ENCODE results near the gene ETV4.

The ETV4 gene

DNA sequence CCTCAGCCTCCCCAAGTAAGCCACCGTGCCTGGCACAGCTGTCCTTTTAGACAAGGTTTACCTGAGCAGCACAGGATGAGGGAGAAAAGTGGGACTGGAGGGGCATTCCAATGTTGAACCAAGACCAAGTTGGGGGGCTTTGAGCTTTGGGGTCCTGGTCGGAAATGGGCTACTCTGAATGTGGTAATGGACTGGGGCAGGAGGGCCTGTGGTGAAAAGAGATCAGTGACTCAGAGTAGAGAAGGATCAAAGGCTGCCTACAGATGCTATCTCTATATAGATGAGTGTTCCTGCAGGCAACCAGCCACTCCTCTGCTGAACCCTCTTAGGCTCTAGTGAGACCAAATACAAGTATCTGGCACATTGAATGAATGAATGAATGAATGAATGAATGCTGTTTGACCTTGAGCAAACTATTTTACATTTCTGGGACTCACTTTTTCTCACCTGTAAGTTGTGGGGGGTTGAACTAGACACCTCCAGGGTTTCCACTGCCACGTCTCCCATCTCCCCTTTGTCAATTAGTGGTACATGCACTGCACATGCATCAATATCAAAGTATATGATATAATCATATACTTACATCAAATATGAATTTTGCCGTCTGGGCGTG lies 26.3 kb upstream of the ETV4 start:
- no peak for DNase-seq

DNA sequence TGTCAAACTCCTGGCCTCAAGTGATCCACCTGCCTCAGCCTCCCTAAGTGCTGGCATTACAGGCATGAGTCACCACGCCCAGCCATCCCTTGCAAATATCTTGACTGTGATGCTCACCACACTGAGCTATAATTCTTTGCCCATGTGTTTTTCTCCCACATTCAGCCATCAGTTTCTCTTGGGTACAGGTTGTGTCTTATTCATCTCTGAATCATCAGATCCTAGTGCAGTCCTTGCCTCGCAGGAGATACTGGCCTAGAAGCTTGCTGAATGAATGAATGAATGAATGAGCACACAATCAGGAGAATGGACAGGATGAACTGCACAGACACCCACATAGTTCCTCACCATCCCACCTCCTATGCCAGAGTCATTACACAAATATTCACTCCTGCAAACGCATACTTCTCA lies 24.4 kb upstream of the ETV4 start:
- DNase-seq = no peak

DNA sequence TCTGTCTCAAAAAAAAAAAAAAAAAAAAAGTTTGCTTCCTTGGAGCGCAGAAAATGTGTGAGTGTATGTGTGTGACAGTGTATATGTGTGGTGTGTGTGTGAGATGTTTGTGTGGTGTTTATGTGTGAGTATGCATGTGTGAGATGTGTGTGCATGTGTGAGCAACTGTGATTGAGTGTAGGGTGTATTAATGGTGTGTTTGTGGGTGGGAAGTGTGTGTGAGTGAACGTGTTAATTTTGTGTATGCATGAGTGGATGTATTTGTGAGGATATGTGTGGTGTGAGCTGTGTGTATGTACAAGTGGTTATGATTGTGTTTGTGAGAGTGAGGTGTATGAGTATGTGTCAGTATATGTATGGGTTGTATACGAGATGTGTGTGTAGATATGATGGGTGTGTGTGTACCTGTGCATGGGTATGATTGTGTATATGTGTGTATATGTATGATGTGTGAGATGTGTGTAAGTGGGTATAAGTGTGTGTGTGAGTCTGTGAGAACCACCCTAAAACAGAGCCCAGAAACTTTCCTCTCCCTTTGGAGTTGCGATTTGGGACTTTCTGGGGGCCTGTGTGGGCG lies 22.5 kb upstream of the ETV4 start:
- DNase-seq = no peak

DNA sequence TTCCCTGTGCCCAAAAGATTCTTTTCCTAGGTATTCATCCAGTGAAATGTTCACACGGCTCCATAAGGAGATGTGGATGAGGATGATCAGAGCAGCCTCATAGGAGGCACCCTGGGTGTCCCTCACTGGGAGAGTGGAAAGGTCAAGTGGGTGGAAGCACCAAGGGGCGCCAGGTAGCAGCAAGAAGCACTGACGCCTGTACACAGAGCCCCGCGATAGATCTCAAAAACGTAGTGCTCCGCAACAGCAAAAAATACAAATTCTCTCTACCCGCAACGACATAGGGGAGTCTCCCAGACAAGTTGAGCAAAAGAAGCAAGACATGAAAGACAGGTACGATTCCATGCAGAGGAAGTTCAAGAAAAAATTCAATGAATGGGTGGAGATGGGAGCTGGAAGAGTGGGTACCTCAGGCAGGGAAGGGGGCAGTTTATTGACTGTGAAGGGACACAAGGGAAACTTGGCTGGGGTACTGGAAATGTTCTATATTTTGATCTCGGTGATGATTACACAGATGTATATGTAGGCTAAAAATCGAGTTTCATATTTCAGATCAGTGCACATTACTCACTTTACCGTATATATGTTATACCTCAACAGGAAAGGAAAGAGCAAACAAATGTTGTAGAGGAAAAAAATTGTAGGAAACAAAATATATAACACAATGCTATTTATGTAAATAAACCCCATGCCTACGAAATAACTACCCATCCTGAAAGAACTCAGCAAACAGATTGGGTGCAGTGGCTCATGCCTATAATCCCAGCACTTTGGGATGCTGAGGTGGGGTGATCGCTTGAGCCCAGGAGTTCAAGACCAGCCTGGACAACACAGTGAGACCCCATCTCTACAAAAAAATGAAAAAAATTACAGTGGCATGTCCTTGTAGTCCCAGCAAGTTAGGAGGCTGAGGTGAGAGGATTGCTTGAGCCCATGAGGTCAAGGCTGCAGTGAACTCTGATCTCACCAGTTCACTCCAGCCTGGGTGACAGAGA lies 17.8 kb upstream of the ETV4 start:
- no peak for DNase-seq

DNA sequence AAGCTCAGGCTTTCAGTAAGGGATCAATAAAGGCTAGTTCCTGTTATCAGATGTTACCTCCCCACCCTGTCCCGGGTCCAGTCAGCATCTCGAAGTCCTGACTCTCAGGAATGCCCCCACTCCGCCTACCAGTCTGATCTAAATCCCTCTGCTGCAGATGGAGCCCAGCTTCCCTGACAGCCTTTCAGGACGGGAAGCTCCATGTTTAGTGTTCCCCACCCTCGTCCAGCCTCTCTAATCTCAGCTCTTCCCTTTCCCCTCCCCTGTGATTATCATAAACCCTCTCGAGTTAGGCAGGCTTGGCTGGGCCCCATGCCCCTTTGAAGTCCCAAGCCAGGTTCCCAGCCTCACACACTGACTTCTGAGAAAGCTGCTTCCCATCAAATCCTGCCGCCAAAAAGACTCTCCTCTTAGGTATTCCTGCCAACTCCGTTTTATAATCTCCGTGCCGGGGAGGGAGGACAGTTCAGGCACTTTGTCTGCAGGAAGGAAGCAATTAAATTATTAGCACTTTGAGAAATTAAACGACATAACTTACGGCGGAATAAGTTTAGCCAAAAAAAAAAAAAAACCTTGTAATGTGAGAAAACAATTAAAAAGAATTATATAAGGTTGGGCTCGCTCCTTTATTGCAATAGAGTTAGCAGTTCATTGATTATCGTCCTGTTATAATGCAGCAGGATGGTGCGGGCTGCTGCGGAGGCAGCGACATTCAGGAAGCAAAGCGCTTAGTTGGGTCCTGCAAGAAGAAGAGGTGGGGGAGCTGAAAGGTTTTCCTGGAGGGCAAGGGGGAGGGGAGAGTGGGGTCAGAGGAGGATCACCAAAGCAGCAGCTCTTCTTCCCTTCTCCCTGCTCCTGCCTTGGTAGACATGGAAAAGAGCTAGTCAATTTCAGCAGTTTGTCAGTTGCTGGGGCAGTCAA lies 16.8 kb upstream of the ETV4 start:
- DNase-seq = no peak

DNA sequence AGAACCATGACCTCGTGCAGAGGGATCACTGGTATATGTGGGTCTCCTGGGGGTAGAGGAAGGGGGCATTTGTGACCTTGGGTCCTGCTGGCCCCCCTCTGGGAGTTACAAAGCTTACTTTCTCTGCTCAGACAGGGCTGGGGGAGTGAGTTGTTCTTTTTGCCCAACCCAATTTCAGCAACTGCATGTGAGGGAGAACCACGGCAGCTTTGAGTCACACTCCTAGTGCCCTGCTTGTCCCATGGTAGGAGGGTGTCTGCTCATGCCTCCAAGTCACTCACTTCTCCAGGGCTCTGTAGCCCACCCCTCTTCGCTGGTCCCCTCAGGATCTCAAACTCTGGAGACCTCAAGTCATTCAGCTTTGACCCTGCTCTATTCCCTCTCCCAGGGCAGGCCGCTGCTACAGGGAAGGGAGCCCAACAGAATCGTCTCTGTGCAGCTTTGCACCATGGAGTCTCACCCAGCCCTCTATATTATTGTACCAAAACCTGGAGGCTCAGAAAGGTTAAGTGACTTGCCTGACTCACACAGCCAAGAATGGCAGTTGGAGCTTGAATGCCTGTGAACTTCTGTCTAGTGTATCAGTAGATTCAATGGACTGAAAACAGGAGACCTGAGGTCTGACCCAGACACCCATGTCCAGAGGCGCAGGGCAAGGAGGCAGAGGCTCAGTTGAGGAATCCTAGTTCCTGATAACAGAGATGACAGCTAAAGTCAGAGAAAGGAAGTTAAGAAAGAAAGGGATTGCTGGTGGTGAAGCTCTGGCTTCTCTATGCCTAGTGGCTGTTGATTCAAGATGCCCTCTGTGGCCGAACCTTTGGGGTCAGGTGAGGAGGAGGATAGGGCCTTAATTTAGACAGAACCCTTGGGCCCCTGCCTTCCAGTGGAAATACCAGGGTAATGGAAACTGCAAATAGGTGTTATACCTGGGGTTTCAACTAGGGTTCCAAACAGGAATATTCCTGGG lies 14.6 kb upstream of the ETV4 start:
- no peak for DNase-seq

DNA sequence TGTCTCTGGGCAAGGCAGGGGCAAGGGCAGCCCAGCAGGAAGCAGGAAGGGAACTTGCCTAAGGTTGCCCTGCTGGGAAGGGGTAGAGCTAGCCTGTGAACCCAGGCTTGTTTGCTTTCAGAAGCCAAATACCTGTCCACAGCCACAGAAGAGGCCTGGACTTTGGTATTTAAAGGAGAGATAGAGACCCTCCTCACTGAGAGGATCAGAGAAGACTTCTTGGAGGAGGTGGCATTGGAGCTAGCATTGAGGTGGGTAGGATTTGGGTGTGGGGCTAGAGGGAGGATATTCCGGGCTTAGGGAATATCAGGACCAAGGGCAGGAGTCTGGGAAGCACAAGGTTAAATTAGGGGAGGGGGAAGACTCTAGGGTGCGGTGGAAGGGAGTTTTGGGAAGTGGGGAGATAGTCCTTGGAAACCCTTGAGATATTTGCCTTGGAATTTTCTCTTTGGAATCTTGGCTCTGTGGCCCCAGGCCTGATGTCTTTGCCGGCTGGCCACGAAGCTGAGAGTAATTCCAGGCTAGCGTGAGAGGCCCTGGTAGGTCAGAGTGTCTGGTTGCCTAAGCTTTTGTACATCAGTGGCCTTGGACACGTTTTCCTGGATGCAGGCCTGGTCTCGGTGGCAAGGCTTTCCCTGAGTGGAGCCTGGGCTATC lies 13.1 kb upstream of the ETV4 start:
- no peak for DNase-seq

DNA sequence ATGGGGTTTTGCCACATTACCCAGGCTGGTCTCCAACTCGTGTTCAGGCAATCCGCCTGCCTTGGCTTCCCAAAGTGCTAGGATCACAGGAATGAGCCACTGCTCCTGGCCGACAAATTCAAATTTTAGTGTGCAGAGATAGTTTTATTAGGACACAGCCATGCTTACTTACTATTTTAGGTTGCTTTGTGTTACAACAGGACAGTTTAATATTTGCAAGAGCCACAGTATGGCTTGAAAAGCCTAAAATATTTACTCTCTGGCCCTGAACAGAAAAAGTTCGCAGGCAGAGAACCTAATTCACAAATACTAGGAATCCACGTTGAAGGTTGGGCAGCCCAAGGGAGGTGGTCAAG lies 12.6 kb upstream of the ETV4 start:
- no peak for DNase-seq

DNA sequence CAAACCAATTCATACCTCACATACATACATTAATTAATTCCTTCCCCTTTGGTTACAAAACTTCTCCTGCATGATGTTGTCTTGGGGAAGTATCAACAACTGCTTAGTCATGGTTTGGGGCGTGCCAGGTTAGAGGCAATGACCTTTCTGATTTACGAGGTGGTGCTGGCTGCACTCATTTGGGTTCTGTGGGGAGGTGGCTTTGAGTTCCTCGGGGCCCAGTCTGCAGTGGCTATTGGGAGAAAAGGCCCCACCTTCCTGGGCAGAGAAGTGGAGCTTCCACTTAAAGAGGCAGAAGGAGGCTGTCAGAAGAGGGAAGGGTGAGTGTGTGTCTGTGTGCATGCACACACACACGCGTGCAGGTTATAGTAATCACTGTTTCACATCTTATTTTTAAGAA lies 10.2 kb upstream of the ETV4 start:
- DNase-seq = peak; percentile 38

DNA sequence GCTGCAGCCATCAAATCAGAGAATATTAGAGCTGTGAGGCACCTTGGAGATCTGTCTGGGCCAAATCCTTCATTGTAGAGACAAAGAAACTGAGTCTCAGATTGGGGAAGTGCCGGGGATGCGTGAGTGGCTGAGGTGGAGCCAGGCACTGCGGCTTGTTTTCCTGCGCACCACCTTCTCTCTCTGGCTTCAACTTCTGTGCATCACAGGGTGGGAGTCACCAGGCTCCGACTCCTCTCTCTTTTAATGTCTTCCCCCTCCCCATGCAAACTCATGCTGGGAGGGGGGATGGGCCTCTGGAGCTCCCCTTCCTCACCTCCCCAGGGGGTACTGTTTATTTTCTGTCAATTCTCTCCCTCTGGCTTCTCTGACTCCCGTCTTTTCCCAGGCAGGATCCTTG lies 8.7 kb upstream of the ETV4 start:
- no peak for DNase-seq

DNA sequence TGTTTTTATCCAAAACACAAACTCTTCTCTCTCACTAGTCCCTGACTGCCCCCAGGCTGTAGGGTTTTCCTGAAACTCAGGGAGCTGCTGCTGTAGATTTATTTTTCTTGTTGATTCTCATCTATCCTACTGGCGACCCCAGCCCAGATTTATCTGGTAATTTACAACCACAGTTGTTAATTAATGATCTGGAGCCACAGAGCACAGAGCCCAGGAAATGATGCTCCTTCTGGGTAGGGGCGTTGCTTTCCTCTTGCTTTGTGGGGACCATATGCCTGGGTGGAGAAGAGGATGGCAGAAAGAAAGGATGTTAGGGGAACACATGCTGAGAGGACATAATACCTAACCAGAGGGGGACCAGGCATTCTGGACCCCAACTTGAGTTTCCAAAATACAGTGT lies 7.4 kb upstream of the ETV4 start:
- no peak for DNase-seq

DNA sequence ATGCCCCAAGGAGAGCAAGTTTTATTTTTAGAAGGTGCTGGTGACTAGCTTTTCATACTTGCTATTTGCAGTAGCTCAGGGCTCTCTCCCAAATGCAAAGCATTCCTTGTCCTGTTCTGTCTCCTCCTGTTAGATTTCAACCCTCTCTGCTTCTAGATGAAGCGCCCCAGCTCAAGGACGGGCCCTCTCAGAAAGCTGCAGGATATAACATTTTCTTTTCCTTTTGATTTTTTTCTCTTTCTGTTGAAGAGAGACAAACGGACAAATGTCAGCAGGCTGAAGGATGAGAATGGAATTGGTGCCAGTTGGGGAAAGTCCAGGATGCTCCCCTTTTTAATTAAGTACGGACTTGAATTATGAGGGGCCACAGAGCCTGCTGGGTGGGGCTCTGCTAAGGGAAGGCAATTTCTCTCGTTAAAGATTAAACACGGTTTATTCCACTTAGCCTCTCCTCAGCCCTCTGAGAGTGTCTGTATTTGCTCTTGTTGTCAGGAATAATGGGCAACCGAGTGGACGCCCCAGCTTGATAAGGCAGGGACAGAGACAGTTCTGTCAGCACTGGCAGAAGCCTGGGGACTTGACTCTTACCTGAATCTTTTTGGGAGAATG lies 6.2 kb upstream of the ETV4 start:
- no peak for DNase-seq

DNA sequence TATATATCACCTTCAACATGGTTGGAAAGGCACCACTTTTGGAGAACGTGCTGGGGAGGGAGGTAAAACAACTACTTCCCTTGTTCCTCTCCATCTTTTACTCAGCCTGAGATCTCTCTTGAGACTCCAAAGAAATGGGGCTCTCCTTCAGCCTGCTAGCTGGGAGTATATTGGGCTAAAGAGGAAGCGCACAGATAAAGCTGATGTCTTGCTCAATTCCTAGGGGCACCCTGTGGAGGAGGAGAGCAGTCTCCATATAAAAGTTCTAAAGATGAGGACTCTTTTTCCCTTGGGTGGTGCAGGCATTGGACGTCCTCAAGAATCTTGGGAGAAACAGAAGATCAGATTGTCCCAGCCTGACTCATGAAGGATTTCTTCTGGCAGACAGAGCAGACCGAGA lies 4.6 kb upstream of the ETV4 start:
- DNase-seq = no peak

DNA sequence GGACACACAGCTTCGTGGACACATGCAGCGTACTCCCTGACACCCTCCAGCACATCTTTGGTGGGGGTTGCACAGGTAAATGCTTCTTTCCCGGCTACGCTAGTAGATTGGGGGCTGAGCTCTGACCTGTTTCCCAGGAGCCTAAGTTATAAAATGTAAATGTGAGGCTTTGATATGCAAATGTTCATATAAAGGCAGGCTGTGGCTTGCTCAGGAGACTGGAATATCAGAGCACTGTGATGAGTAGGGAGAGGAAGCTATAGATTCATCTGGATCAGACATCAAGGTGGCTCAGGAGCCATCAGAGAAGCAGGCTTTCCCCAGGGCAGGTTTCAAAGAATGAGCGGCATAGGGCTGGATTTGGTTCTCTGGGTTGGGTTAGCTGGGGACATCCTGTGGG lies 3.4 kb upstream of the ETV4 start:
- DNase-seq = no peak

DNA sequence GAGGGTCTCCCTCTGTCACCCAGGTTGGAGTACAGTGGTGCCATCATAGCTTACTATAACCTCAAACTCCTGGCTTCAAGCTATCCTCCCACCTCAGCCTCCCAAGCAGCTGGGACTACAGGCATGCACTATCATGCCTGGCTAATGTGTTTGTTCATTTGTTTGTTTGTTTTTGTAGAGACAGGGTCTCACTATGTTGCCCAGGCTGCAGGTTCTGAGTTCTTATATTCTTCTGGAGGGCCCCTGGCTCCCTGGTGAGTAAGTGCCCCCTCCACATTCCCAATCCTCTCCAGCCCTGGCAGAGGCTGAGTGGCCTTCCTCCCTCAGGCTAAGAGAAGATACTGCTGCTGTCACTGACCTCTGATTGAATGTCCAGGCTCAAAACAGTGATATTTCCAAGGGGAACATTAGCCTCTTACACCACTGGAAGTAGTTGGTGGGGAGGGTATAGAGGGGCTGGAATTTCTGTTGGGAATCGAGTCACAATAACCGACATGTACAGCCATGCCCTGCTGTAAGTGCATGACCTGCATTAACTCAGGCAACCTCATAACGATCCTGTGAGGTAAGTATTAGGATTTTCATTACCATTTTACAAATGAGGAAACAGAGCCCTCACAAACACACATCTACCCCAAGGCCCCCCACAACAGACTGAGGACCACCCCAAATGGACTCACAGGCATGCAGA lies 2.7 kb upstream of the ETV4 start:
- DNase-seq = no peak

DNA sequence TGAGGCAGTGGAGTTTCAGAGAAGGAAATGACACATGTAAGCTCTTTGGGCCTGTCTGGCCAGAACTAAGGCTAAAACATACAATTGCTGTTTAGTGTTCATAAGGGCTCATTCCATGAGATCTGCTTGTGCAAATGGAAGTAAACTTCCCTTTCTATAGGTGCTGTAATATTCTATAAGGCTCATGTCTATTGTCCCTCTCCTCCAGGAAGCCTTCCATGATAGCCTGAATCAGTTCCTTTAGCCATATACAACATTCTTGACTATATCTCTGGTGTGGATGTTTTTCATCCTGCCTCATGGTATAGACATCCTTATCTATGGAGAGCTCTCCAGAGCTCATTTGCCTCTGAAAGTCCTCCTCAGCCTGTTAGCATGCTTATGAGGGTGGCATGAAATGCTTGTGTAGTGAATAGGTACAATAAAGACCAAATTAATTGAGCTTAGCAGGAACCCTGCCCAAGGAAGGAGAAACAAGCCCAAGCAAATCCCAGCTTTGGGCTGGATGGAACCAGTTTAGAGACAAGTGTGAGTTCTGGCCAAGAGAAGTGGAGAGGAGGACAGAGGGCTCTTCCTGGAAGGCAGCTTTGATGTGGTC lies 1.6 kb upstream of the ETV4 start:
- DNase-seq = no peak

DNA sequence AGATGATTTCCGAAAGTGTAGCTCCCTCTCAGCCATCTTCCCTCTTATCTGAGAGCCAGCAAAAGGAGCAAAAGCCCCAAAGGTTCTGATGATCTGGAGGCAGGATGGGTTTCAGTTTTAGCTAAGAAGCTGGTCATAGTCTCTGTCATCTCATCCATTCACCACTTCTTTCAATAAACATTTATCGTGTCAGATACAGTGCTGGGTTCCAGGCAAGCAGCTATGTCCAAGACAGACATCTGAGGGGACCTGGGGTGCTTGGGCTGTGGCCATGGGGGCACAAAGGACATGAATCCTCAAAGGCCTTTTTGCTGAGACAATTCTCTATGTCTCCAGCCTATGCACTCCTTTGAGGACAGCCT lies 1.0 kb upstream of the ETV4 start:
- DNase-seq = no peak

DNA sequence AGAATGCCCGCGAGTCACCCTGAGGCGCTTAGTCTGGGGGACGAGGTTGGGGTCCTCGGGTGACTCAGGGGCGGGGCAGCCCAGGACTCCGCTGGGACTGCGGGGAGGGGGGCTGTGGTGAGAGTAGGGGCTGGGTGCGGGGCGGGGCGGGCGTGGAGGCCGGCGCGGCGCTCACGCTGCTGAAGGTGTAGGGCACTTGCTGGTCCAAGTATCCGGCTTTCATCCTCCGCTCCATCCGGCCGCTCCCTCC lies 832 bp downstream of the ETV4 start:
- DNase-seq = peak; percentile 29

DNA sequence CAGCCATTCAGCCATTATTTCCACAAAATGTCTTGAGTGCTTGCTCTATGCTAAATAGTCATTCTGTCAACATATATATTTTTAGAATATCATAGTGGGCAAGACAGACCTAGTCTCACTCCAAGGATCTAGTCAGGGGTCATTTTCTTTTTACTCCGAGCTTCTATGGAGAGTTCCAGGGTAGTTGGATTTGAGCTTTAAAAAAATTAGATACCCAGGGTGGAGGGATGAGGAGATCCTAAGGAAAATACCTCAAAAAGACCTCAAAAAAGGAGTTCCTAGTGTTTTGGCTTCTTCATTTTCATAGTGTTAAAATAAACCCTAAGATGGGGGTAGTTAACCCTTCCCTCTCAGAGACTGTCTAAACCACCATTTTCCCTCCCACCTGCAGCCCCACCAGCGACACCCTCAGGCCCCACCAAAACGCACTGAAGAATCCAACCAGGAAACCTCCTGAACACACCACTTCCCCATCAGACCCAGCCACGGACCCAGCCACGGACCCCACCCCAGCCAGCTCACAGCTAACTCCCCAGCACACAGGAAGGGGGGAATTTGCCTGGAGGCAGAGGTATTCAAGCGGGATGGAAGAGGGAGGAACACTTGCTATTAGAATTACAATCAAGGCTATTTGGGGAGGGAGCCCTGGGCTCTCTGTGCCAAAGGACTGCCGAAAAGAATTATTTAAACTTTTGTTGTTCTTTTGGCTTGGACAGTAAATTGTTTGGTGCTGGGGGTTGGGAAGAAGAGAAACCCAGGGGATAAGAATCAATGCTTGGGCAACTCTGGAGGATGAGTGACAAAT lies 2.2 kb downstream of the ETV4 start:
- no peak for DNase-seq
